Thyroid gland (tissue), 4 donors: ENCODE measurements around the gene TMEM130.

Experiments
- POLR2A ChIP-seq, 2 donors: fragments of 450-650 bp; IDR thresholded peaks; one replicate each; pipeline ENCODE4 v1.6.1; 2017; ENCODE audit warnings: antibody characterized with exemption in 2 of 2, mild to moderate bottlenecking in 2 of 2, moderate library complexity in 1 of 2
- TF ChIP-seq, protein P1 (sequence below), 6 experiments: fragments of 200-600 bp in 3 of 6; fragments of 450-650 bp in 3 of 6; sonication (generic) in 3 of 6; IDR thresholded peaks; one replicate each; pipeline ENCODE4 v1.5.1; 2016 to 2019; ENCODE audit warnings: antibody characterized with exemption in 6 of 6, mild to moderate bottlenecking in 2 of 6, inconsistent platforms in 1 of 6, moderate library complexity in 1 of 6

- TF ChIP-seq, protein P1, sequence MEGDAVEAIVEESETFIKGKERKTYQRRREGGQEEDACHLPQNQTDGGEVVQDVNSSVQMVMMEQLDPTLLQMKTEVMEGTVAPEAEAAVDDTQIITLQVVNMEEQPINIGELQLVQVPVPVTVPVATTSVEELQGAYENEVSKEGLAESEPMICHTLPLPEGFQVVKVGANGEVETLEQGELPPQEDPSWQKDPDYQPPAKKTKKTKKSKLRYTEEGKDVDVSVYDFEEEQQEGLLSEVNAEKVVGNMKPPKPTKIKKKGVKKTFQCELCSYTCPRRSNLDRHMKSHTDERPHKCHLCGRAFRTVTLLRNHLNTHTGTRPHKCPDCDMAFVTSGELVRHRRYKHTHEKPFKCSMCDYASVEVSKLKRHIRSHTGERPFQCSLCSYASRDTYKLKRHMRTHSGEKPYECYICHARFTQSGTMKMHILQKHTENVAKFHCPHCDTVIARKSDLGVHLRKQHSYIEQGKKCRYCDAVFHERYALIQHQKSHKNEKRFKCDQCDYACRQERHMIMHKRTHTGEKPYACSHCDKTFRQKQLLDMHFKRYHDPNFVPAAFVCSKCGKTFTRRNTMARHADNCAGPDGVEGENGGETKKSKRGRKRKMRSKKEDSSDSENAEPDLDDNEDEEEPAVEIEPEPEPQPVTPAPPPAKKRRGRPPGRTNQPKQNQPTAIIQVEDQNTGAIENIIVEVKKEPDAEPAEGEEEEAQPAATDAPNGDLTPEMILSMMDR (IDR thresholded peaks at IDR 0.05): no peak
- no peak for TF ChIP-seq POLR2A (IDR thresholded peaks at IDR 0.05)
Observed at GRCh38 chr7:98866351-98866750, 3.5 kb downstream of the TMEM130 start.
